Ishikawa (cell line): ENCODE measurements around the gene RGS6.

Experiments used
- CEBPB ChIP-seq: IDR thresholded peaks from 2 replicates; pipeline ENCODE4 v1.6.1; 2012
- CREB1 ChIP-seq: IDR thresholded peaks from 2 replicates; pipeline ENCODE4 v1.6.1; 2012; ENCODE audit warnings: low read depth
- EP300 ChIP-seq: IDR thresholded peaks from 2 replicates; pipeline ENCODE4 v1.6.1; 2012; ENCODE audit warnings: borderline replicate concordance
- FOXM1 ChIP-seq: IDR thresholded peaks from 2 replicates; pipeline ENCODE4 v1.6.1; 2012; ENCODE audit warnings: low read depth, borderline replicate concordance
- YY1 ChIP-seq: IDR thresholded peaks from 2 replicates; pipeline ENCODE4 v1.6.1; 2012; ENCODE audit warnings: low read depth
- TF ChIP-seq, protein P1 (sequence below): IDR thresholded peaks from 2 replicates; pipeline ENCODE4 v1.6.1; 2012
- TF ChIP-seq, protein P2 (sequence below): IDR thresholded peaks from 2 replicates; pipeline ENCODE4 v1.6.1; 2012

- TF ChIP-seq EP300 = no peak
- TF ChIP-seq, protein P1, sequence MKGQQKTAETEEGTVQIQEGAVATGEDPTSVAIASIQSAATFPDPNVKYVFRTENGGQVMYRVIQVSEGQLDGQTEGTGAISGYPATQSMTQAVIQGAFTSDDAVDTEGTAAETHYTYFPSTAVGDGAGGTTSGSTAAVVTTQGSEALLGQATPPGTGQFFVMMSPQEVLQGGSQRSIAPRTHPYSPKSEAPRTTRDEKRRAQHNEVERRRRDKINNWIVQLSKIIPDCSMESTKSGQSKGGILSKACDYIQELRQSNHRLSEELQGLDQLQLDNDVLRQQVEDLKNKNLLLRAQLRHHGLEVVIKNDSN = no peak
- TF ChIP-seq FOXM1 = no peak
- no peak for TF ChIP-seq CREB1
- TF ChIP-seq, protein P2, sequence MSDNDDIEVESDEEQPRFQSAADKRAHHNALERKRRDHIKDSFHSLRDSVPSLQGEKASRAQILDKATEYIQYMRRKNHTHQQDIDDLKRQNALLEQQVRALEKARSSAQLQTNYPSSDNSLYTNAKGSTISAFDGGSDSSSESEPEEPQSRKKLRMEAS = no peak
- TF ChIP-seq YY1 = no peak
- TF ChIP-seq CEBPB = no peak
Observed at GRCh38 chr14:72443991-72444441, 511.8 kb downstream of the RGS6 start.
